Measurements from ENCODE around the gene HMCN1. TPM values are rescaled to one million over a fixed set of nuclear protein-coding genes. Genes with fewer than 3 reads are reported as not detected.

The HMCN1 gene
- total RNA-seq, 1 donor from 2014 or later, result 80.0 TPM

GRCh38 chr1:185916861-185917260 is 182.7 kb downstream of the HMCN1 start:
- no peak overlapping the region for H3K4me3 Mint-ChIP-seq (ENCODE audit: unreplicated experiment)
- no peak overlapping the region for H3K27ac Mint-ChIP-seq (ENCODE audit: unreplicated experiment)
- no peaks in the 10 kb centered on the region for H3K27me3 Mint-ChIP-seq (ENCODE audit: low read depth)
- no peaks in the 10 kb centered on the region for H3K9me3 Mint-ChIP-seq (ENCODE audit: low read depth)
- no peak for DNase-seq (ENCODE audit: low spot score)
- peaks cover 21% of the 10 kb centered on the region for H3K4me1 Mint-ChIP-seq (ENCODE audit: low read depth)
- no peak for TF ChIP-seq CTCF (IDR thresholded peaks at IDR 0.05)
- peaks cover 9% of the 10 kb centered on the region for H3K36me3 Mint-ChIP-seq (ENCODE audit: low read depth)

- H3K4me3 Mint-ChIP-seq (ENCODE audit: unreplicated experiment), result no peak overlapping the region
- no peak for DNase-seq (ENCODE audit: low spot score)
- no peak overlapping the region for H3K27ac Mint-ChIP-seq (ENCODE audit: unreplicated experiment)
- H3K9me3 Mint-ChIP-seq (ENCODE audit: low read depth), result no peaks in the 10 kb centered on the region
- peaks cover 19% of the 10 kb centered on the region for H3K4me1 Mint-ChIP-seq (ENCODE audit: low read depth)
- TF ChIP-seq CTCF (IDR thresholded peaks at IDR 0.05), result no peak
- no peaks in the 10 kb centered on the region for H3K27me3 Mint-ChIP-seq (ENCODE audit: low read depth)
- H3K36me3 Mint-ChIP-seq (ENCODE audit: low read depth), result peaks cover 7% of the 10 kb centered on the region
Measured at GRCh38 chr1:185917646-185918045, 183.5 kb downstream of the HMCN1 start.

GRCh38 chr1:185920602-185921001 is 186.4 kb downstream of the HMCN1 start:
- Mint-ChIP-seq H3K36me3 (ENCODE audit: low read depth) (peaks cover 17% of the 10 kb centered on the region), H3K4me3 (ENCODE audit: unreplicated experiment) (no peak overlapping the region), H3K27ac (ENCODE audit: unreplicated experiment) (no peak overlapping the region), H3K4me1 (ENCODE audit: low read depth) (peaks cover 4% of the 10 kb centered on the region), H3K9me3 (ENCODE audit: low read depth) (no peaks in the 10 kb centered on the region), H3K27me3 (ENCODE audit: low read depth) (no peaks in the 10 kb centered on the region)
- TF ChIP-seq CTCF (IDR thresholded peaks at IDR 0.05), result no peak
- no peak for DNase-seq (ENCODE audit: low spot score)

- peaks cover 19% of the 10 kb centered on the region for H3K36me3 Mint-ChIP-seq (ENCODE audit: low read depth)
Measured at GRCh38 chr1:185921636-185922035, 187.4 kb downstream of the HMCN1 start.

GRCh38 chr1:185926588-185926987 is 192.4 kb downstream of the HMCN1 start:
- no peaks in the 10 kb centered on the region for H3K9me3 Mint-ChIP-seq (ENCODE audit: low read depth)
- no peak for DNase-seq (ENCODE audit: low spot score)
- peaks cover 54% of the 10 kb centered on the region for H3K4me1 Mint-ChIP-seq (ENCODE audit: low read depth)
- no peak overlapping the region for H3K4me3 Mint-ChIP-seq (ENCODE audit: unreplicated experiment)
- TF ChIP-seq CTCF (IDR thresholded peaks at IDR 0.05), result no peak
- H3K27ac Mint-ChIP-seq (ENCODE audit: unreplicated experiment), result peak overlapping the region; percentile 89
- H3K27me3 Mint-ChIP-seq (ENCODE audit: low read depth), result no peaks in the 10 kb centered on the region
- H3K36me3 Mint-ChIP-seq (ENCODE audit: low read depth), result peaks cover 12% of the 10 kb centered on the region

More at GRCh38 chr1:185921636-185922035, 187.4 kb downstream of the HMCN1 start:
- no peak for DNase-seq (ENCODE audit: low spot score)
- Mint-ChIP-seq H3K27ac (ENCODE audit: unreplicated experiment) (no peak overlapping the region), H3K4me3 (ENCODE audit: unreplicated experiment) (no peak overlapping the region), H3K9me3 (ENCODE audit: low read depth) (no peaks in the 10 kb centered on the region), H3K27me3 (ENCODE audit: low read depth) (no peaks in the 10 kb centered on the region), H3K4me1 (ENCODE audit: low read depth) (peaks cover 14% of the 10 kb centered on the region)
- no peak for TF ChIP-seq CTCF (IDR thresholded peaks at IDR 0.05)

Measured in chondrocyte (in vitro differentiated cells).